HL-60 (cell line): Measurements from ENCODE around the gene HMSD.

Source experiments
- DNase-seq, 2 experiments: peaks; one replicate each; pipeline ENCODE4 v3.0.0-alpha.2; 2010 to 2020; ENCODE audit warnings: low read depth in 1 of 2, low spot score in 1 of 2
- H3K27ac ChIP-seq: fragments of 250-450 bp; sonication (Bioruptor Pico); replicated peaks from 2 replicates; pipeline ENCODE4 v1.5.1; 2020; ENCODE audit warnings: mild to moderate bottlenecking, moderate library complexity
- H3K27me3 ChIP-seq: fragments of 250-450 bp; sonication (Bioruptor Pico); 2 replicates; pipeline ENCODE4 v1.5.1; 2021; ENCODE audit warnings: mild to moderate bottlenecking, moderate library complexity; ENCODE audit not compliant: insufficient read depth, poor library complexity, severe bottlenecking
- H3K4me3 ChIP-seq: replicated peaks from 2 replicates; pipeline ENCODE4 v1.5.1; 2011; ENCODE audit warnings: mild to moderate bottlenecking, control low read depth, low read length; ENCODE audit not compliant: insufficient read depth
- CTCF ChIP-seq: IDR thresholded peaks from one replicate; pipeline ENCODE4 v1.5.1; 2011; ENCODE audit warnings: low read length, control low read depth, inconsistent platforms; ENCODE audit not compliant: insufficient read depth
- GABPA ChIP-seq: IDR thresholded peaks from 2 replicates; pipeline ENCODE4 v1.6.1; 2012; ENCODE audit warnings: low read depth
- POLR2AphosphoS5 ChIP-seq: IDR thresholded peaks from 2 replicates; pipeline ENCODE4 v1.6.1; 2012; ENCODE audit warnings: low read depth
- REST ChIP-seq: IDR thresholded peaks from 2 replicates; pipeline ENCODE4 v1.6.1; 2012; ENCODE audit warnings: low read depth; ENCODE audit not compliant: insufficient replicate concordance
- SPI1 ChIP-seq: IDR thresholded peaks from 2 replicates; pipeline ENCODE4 v1.6.1; 2012; ENCODE audit warnings: low read depth, mild to moderate bottlenecking, borderline replicate concordance

The HMSD gene

GRCh38 chr18:63981719-63982118 lies 32.6 kb downstream of the HMSD start:
- no peaks in the 10 kb centered on the region for H3K27me3 ChIP-seq
- no peak overlapping the region for H3K4me3 ChIP-seq
- TF ChIP-seq CTCF (no peak), POLR2AphosphoS5 (no peak), SPI1 (no peak), REST (no peak), GABPA (no peak)
- peak overlapping the region; percentile 77 for H3K27ac ChIP-seq
- DNase-seq: no peak

GRCh38 chr18:63982361-63982760 lies 33.3 kb downstream of the HMSD start:
- TF ChIP-seq GABPA (no peak), POLR2AphosphoS5 (no peak), SPI1 (no peak)

GRCh38 chr18:63986885-63987284 lies 37.8 kb downstream of the HMSD start:
- Histone ChIP-seq H3K4me3 (no peak overlapping the region), H3K27ac (no peak overlapping the region), H3K27me3 (no peaks in the 10 kb centered on the region)
- DNase-seq: no peak
- TF ChIP-seq REST: peak; percentile 70
- no peak for TF ChIP-seq CTCF

More at GRCh38 chr18:63982361-63982760, 33.3 kb downstream of the HMSD start:
- DNase-seq: no peak
- H3K27me3 ChIP-seq: no peaks in the 10 kb centered on the region
- H3K4me3 ChIP-seq: no peak overlapping the region
- H3K27ac ChIP-seq: peak overlapping the region; percentile 77; the same call in 1 of the 2 replicates

GRCh38 chr18:63987743-63988142 lies 38.6 kb downstream of the HMSD start:
- TF ChIP-seq GABPA (no peak), POLR2AphosphoS5 (peak; percentile 21; the same call in 1 of the 2 replicates)
- Histone ChIP-seq H3K27me3 (no peaks in the 10 kb centered on the region), H3K27ac (no peak overlapping the region; the same call in 1 of the 2 replicates), H3K4me3 (no peak overlapping the region)
- DNase-seq: peak in 1 of 2 experiments; percentile 51

GRCh38 chr18:63992751-63993150 lies 43.6 kb downstream of the HMSD start:
- DNase-seq: no peak
- H3K27ac ChIP-seq: no peak overlapping the region

More at GRCh38 chr18:63992751-63993150, 43.6 kb downstream of the HMSD start:
- Histone ChIP-seq H3K4me3 (no peak overlapping the region), H3K27me3 (no peaks in the 10 kb centered on the region)
- TF ChIP-seq CTCF: no peak
- TF ChIP-seq GABPA: no peak
- no peak for TF ChIP-seq SPI1
- TF ChIP-seq REST: no peak
- TF ChIP-seq POLR2AphosphoS5: no peak
